Neural crest cell (in vitro differentiated cells): ENCODE measurements around the gene CNGA1. TPM values are rescaled to one million over a fixed set of nuclear protein-coding genes. Genes with fewer than 3 reads are reported as not detected.
"Not testable (repeated sequence)": the region's sequence is repeated elsewhere in the genome, so short reads cannot be mapped to it uniquely, and the experiment has no call there.

Experiments used
- DNase-seq: peaks from one replicate; pipeline ENCODE4 v3.0.0; 2021; ENCODE audit warnings: low read depth, mixed read lengths, low spot score
- H3K27ac Mint-ChIP-seq: one replicate; pipeline ENCODE4 v1.8.0; 2021; ENCODE audit warnings: mild to moderate bottlenecking, mixed read lengths; ENCODE audit not compliant: unreplicated experiment
- H3K27me3 Mint-ChIP-seq: 2 replicates; pipeline ENCODE4 v1.8.0; 2021; ENCODE audit warnings: low read depth, mild to moderate bottlenecking, mixed read lengths
- H3K36me3 Mint-ChIP-seq: 2 replicates; pipeline ENCODE4 v1.8.0; 2021; ENCODE audit warnings: low read depth, mild to moderate bottlenecking, mixed read lengths
- H3K4me1 Mint-ChIP-seq: 2 replicates; pipeline ENCODE4 v1.8.0; 2021; ENCODE audit warnings: mixed read lengths
- H3K4me3 Mint-ChIP-seq: one replicate; pipeline ENCODE4 v1.8.0; 2021; ENCODE audit warnings: mild to moderate bottlenecking, mixed read lengths
- H3K9me3 Mint-ChIP-seq: 2 replicates; pipeline ENCODE4 v1.8.0; 2021; ENCODE audit warnings: mixed read lengths
- CTCF ChIP-seq: fragments of 200-600 bp; sonication (generic); conservative IDR thresholded peaks from 2 replicates; pipeline ENCODE4 v1.5.0; 2021; ENCODE audit warnings: antibody characterized with exemption, mild to moderate bottlenecking
- total RNA-seq: library from RNA; stranded (reverse); gene quantifications from 2 replicates; pipeline ENCODE4 v1.2.1, GENCODE V29; 2021

CNGA1 gene
- total RNA-seq, 1 donor from 2014 or later, result not detected

GRCh38 chr4:48002267-48002666 is 14.2 kb downstream of the CNGA1 start:
- H3K4me3 Mint-ChIP-seq, result no peak overlapping the region
- peaks cover 18% of the 10 kb centered on the region for H3K9me3 Mint-ChIP-seq
- no peaks in the 10 kb centered on the region for H3K4me1 Mint-ChIP-seq
- TF ChIP-seq CTCF, result no peak
- H3K27me3 Mint-ChIP-seq, result peaks cover 4% of the 10 kb centered on the region
- no peak for DNase-seq
- H3K27ac Mint-ChIP-seq, result no peak overlapping the region
- peaks cover 9% of the 10 kb centered on the region for H3K36me3 Mint-ChIP-seq

GRCh38 chr4:47996021-47996420 is 20.5 kb downstream of the CNGA1 start:
- peaks cover 3% of the 10 kb centered on the region for H3K36me3 Mint-ChIP-seq
- H3K9me3 Mint-ChIP-seq, result peaks cover 24% of the 10 kb centered on the region
- TF ChIP-seq CTCF, result no peak
- H3K27me3 Mint-ChIP-seq, result no peaks in the 10 kb centered on the region
- DNase-seq, result no peak
- H3K4me1 Mint-ChIP-seq, result no peaks in the 10 kb centered on the region
- H3K27ac Mint-ChIP-seq, result no peak overlapping the region
- no peak overlapping the region for H3K4me3 Mint-ChIP-seq

GRCh38 chr4:47992475-47992874 is 24.0 kb downstream of the CNGA1 start:
- H3K4me1 Mint-ChIP-seq, H3K27me3 Mint-ChIP-seq, H3K36me3 Mint-ChIP-seq, DNase-seq, H3K27ac Mint-ChIP-seq, H3K4me3 Mint-ChIP-seq: not testable (repeated sequence)
- peaks cover 24% of the 10 kb centered on the region for H3K9me3 Mint-ChIP-seq

GRCh38 chr4:47990145-47990544 is 26.3 kb downstream of the CNGA1 start:
- H3K27me3 Mint-ChIP-seq, result peaks cover 10% of the 10 kb centered on the region
- no peak overlapping the region for H3K4me3 Mint-ChIP-seq
- H3K9me3 Mint-ChIP-seq, result peaks cover 24% of the 10 kb centered on the region
- H3K4me1 Mint-ChIP-seq, result no peaks in the 10 kb centered on the region
- no peak for TF ChIP-seq CTCF
- no peak for DNase-seq
- no peak overlapping the region for H3K27ac Mint-ChIP-seq
- H3K36me3 Mint-ChIP-seq, result peaks cover 5% of the 10 kb centered on the region

GRCh38 chr4:47974566-47974965 is 41.9 kb downstream of the CNGA1 start:
- Mint-ChIP-seq H3K9me3 (peaks cover 5% of the 10 kb centered on the region), H3K4me3 (no peak overlapping the region), H3K36me3 (no peaks in the 10 kb centered on the region), H3K27ac (no peak overlapping the region), H3K27me3 (no peaks in the 10 kb centered on the region), H3K4me1 (no peaks in the 10 kb centered on the region)
- DNase-seq, result no peak
- no peak for TF ChIP-seq CTCF

- peaks cover 5% of the 10 kb centered on the region for H3K9me3 Mint-ChIP-seq
- H3K36me3 Mint-ChIP-seq, result no peaks in the 10 kb centered on the region
- DNase-seq, result no peak
- peaks cover 3% of the 10 kb centered on the region for H3K27me3 Mint-ChIP-seq
- no peak overlapping the region for H3K27ac Mint-ChIP-seq
- no peaks in the 10 kb centered on the region for H3K4me1 Mint-ChIP-seq
- TF ChIP-seq CTCF, result no peak
- no peak overlapping the region for H3K4me3 Mint-ChIP-seq
Measured at GRCh38 chr4:47972721-47973120, 43.8 kb downstream of the CNGA1 start.
